Measurements from ENCODE around the gene BTN3A1. TPM values are rescaled to one million over a fixed set of nuclear protein-coding genes. Genes with fewer than 3 reads are reported as not detected.
"Not testable (repeated sequence)": the region's sequence is repeated elsewhere in the genome, so short reads cannot be mapped to it uniquely, and the experiment has no call there.

Gene BTN3A1
- total RNA-seq, 2 experiments from 2014 or later: 13.3 to 15.1 TPM

- POLR2A ChIA-PET: no interaction called here
- CTCF ChIA-PET: interaction anchor here (1.5 kb wide), 1 partner anchor 46 kb away, joined by 3 read pairs; no protein-coding TSS in a partner anchor
Measured at GRCh38 chr6:26408828-26409730, 7.0 kb downstream of the BTN3A1 start.

GRCh38 chr6:26411751-26412150 lies 9.7 kb downstream of the BTN3A1 start:
- ChIA-PET CTCF (no interaction called here), POLR2A (no interaction called here)

GRCh38 chr6:26412228-26412627 lies 10.2 kb downstream of the BTN3A1 start:
- POLR2A ChIA-PET: no interaction called here
- CTCF ChIA-PET: no interaction called here

GRCh38 chr6:26412954-26413353 lies 10.9 kb downstream of the BTN3A1 start:
- CTCF ChIA-PET: no interaction called here
- POLR2A ChIA-PET: no interaction called here

- CTCF ChIA-PET: no interaction called here
- POLR2A ChIA-PET: no interaction called here
Measured at GRCh38 chr6:26414281-26414680, 12.2 kb downstream of the BTN3A1 start.

- CTCF ChIA-PET: no interaction called here
- POLR2A ChIA-PET: no interaction called here
Measured at GRCh38 chr6:26415036-26415614, 13.1 kb downstream of the BTN3A1 start.

GRCh38 chr6:26415791-26416190 lies 13.7 kb downstream of the BTN3A1 start:
- ChIA-PET POLR2A (no interaction called here), CTCF (no interaction called here)

GRCh38 chr6:26416288-26416687 lies 14.2 kb downstream of the BTN3A1 start:
- ChIA-PET CTCF (no interaction called here), POLR2A (no interaction called here)

GRCh38 chr6:26418077-26418476 lies 16.0 kb downstream of the BTN3A1 start:
- CTCF ChIA-PET: interaction anchor here (0.6 kb wide), 1 partner anchor 22 kb away, joined by 3 read pairs; the partner anchor contains the start of gene BTN3A3
- POLR2A ChIA-PET: not testable (repeated sequence)

GRCh38 chr6:26418795-26419194 lies 16.7 kb downstream of the BTN3A1 start:
- POLR2A ChIA-PET, CTCF ChIA-PET: not testable (repeated sequence)

- POLR2A ChIA-PET: no interaction called here
Measured at GRCh38 chr6:26420688-26421171, 18.7 kb downstream of the BTN3A1 start.

GRCh38 chr6:26421259-26422144 lies 19.4 kb downstream of the BTN3A1 start:
- ChIA-PET CTCF (no interaction called here), POLR2A (no interaction called here)

More at GRCh38 chr6:26420688-26421171, 18.7 kb downstream of the BTN3A1 start:
- CTCF ChIA-PET: interaction anchor here (1.7 kb wide), 1 partner anchor 112 kb away, joined by 3 read pairs; no protein-coding TSS in a partner anchor

- ChIA-PET POLR2A (no interaction called here), CTCF (no interaction called here)
Measured at GRCh38 chr6:26422329-26422728, 20.3 kb downstream of the BTN3A1 start.

GRCh38 chr6:26426691-26427450 lies 24.8 kb downstream of the BTN3A1 start:
- ChIA-PET POLR2A (no interaction called here), CTCF (no interaction called here)

- ChIA-PET CTCF (interaction anchor here (0.7 kb wide), 1 partner anchor 12 kb away, joined by 3 read pairs; no protein-coding TSS in a partner anchor), POLR2A (no interaction called here)
Measured at GRCh38 chr6:26427451-26427809, 25.4 kb downstream of the BTN3A1 start.

GRCh38 chr6:26428206-26428605 lies 26.1 kb downstream of the BTN3A1 start:
- POLR2A ChIA-PET: no interaction called here
- CTCF ChIA-PET: interaction anchor here (0.7 kb wide), 1 partner anchor 12 kb away, joined by 3 read pairs; no protein-coding TSS in a partner anchor

- POLR2A ChIA-PET: no interaction called here
- CTCF ChIA-PET: no interaction called here
Measured at GRCh38 chr6:26430787-26431186, 28.7 kb downstream of the BTN3A1 start.

- POLR2A ChIA-PET: no interaction called here
- CTCF ChIA-PET: no interaction called here
Measured at GRCh38 chr6:26431258-26432172, 29.4 kb downstream of the BTN3A1 start.

Data from activated CD8-positive, alpha-beta memory T cell treated with anti-CD3 and anti-CD28 coated beads for 36 hours (primary cell).